HG03135 (cell line): Measurements from ENCODE around the gene MTX1.
A peak's percentile ranks its signal among the peaks of the same experiment; 100 is the strongest.

Source experiments
- ATAC-seq: cut with Tn5 transposase; IDR thresholded peaks from one replicate; pipeline ENCODE4 v1.9.1; 2021; ENCODE audit warnings: mild to moderate bottlenecking, moderate library complexity; ENCODE audit not compliant: unreplicated experiment

The MTX1 gene

GRCh38 chr1:155255243-155256007 lies 46.9 kb downstream of the MTX1 start, which contains the start of gene ENTREP3:
TSS of gene ENTREP3 (minus strand) at chr1:155255483. CDS start at chr1:155254877, 606 bp downstream.
- ATAC-seq = peak; percentile 51

- no peak for ATAC-seq
These were observed 47.8 kb downstream of the MTX1 start for GRCh38 chr1:155256058-155256852.

GRCh38 chr1:155260276-155260675 lies 51.8 kb downstream of the MTX1 start:
- no peak for ATAC-seq

- no peak for ATAC-seq
These were observed 53.0 kb downstream of the MTX1 start for GRCh38 chr1:155261493-155261851.

GRCh38 chr1:155261852-155262673 lies 53.6 kb downstream of the MTX1 start, which contains the start of gene SCAMP3:
TSS of gene SCAMP3 (minus strand) at chr1:155262360. CDS start at chr1:155262151, 209 bp downstream.
- ATAC-seq = peak; percentile 90

GRCh38 chr1:155263067-155263466 lies 54.6 kb downstream of the MTX1 start:
- no peak for ATAC-seq
